ENCODE data around the gene BCAS1.

The BCAS1 gene

DNA sequence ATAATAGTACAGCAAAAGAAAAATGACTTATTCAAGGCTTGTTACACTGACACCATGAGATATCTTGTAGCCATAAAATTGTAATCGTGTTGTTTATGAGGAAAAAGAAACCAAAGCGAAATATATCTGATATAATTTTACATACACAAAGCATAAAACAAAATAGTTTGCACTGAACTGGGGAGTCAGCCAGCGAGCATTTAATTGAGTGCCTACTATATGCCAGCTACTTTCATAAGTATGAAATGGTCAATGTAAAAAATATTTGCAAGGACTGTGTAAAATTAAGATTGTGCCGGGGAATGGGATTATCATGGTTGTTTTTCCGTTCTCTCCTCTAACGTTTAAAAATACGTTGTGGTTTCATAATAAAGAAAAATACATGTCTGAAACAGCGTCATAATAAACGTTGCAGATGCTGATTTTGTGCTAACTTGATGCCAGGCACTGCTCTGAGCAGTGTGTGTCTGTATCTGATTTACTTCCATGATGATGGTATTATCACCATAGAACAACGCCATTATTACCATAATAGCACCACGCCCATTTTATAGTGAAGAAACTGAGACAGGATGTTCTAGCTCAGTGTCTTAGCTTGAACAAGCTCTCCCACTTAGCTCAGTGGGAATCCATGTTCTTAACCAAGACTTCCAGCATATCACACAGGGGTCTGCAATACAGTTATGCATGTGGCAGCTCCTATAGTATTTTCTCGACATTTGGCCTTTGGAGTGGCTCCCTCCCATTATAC is 144.6 kb downstream of the BCAS1 start:
- DNase-seq (ENCODE audit: low read depth), result no peak

GRCh38 chr20:53923566-53924369 is 146.6 kb downstream of the BCAS1 start:
- DNase-seq (ENCODE audit: low read depth), result no peak

- DNase-seq (ENCODE audit: low read depth), result no peak
Observed at GRCh38 chr20:53922901-53923314, 147.5 kb downstream of the BCAS1 start.

GRCh38 chr20:53921443-53921973 is 148.9 kb downstream of the BCAS1 start:
- DNase-seq (ENCODE audit: low read depth), result no peak

- no peak for DNase-seq (ENCODE audit: low read depth)
Observed at GRCh38 chr20:53920647-53921245, 149.6 kb downstream of the BCAS1 start.

GRCh38 chr20:53919886-53920285 is 150.5 kb downstream of the BCAS1 start:
- DNase-seq (ENCODE audit: low read depth), result no peak

DNA sequence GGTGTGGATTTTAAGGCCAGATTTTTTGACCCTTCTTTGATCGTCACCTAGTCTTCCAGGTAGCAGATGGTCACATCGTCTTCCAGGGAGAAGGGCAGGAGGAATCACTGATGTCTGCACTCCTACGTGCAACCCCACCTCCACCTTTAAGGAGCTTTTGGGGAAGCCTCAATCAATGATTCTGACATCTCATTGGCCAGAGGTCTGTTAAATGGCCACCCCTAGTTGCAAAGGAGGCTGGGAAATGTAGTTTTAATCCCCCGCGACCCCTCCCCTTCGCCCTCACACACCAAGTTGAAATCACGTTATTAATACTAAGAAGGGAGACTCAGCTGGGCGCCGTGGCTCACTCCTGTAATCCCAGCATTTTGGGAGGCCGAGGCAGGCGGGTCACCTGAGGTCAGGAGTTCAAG is 151.4 kb downstream of the BCAS1 start:
- no peak for DNase-seq (ENCODE audit: low read depth)

DNA sequence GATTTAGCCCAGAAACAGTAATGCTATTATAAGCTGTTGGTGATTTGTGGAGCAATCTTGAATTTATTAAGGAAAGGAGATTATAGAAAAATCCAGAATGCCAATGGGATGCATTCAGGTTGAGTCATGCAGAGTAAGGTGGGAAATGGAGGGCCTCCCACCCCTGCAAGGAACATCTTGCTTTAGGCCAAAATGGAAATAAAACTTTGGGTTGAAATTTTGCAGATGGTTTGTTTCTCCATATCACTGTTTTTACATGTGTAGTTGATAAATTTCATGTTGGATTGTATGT is 152.4 kb downstream of the BCAS1 start:
- DNase-seq (ENCODE audit: low read depth), result no peak

GRCh38 chr20:53917145-53918019 is 153.0 kb downstream of the BCAS1 start:
- DNase-seq (ENCODE audit: low read depth), result no peak

DNA sequence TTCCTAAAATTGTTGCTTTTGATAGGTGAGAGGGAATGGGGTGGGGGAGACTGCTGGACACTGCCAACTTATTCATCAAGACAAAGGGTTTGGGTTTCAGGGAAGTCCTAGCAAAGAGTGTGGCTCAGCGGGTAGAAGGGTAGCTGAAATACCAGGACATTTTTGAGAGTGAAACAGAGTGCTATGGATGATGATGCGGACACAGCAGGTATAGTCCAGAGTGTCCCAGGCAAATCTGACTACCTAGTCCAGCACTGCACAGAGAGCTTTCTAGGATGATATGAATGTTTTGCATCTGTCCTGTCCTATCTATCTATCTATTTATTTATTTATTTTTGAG is 154.3 kb downstream of the BCAS1 start:
- no peak for DNase-seq (ENCODE audit: low read depth)

DNA sequence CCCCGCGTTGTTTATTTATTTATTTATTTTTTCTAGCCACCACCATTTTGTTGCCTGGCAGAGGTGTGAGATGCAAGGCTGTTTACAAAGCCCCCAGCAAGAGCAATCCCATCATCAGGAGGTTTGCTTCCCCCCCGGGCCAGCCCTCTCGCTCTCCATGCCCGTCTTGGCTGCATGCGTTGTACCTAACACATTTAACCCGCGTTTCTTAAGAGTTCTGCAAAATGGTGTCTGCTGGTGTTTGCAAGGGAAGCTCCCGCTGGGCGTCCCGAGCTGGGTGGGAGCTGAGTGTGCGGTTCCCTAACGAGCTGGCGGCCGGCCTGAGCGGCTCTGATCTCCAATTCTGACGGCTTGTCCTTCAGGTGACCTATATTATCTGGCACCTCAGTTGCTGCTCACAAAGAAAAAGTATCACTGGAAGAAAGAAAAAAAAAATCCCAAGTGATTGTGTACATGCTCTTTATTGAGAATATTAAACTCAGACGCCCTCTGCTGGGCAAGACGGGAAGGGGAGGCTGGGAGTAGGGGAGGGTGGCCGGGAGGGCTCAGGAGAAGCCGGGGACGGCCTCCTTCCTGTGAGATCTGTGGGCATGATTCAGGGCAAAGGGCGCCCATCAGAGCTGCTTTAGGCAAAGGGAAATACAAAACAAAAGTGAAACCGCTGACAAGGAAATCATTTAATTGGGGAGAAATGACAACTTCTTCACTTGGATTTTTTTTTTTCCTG is 154.8 kb downstream of the BCAS1 start:
- peak; percentile 96 for DNase-seq (ENCODE audit: low read depth)

DNA sequence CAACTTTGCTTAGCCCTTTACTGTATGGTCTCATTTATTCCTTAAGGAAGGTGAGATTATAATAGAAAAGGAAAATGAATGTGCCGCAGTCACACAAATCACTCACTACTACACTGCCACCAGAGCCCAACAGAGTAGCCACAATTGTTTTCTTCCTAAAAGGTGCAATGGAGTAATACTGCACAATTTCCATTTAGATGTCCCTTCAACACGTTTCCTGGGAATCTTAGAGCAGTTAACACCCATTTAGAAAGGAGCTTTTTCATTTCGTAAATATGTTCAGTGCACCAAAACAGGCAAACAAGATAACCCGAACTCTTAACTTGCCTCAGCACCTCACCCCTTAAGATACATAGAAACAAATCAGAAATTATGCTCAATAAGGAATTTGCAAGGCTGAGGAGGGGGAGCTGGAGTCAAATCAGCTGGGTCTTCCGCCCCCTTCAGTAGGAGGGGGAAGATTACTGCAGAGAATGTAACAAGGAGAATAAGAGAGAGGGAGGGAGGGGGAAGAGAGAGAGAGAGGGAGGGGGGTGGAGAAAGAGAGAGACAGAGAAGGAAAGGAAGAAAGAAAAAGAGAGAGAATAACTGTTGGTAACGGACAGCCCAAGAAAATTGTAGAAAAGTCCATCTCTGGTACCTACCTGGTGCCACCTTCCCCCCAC is 155.5 kb downstream of the BCAS1 start:
- DNase-seq (ENCODE audit: low read depth), result no peak

DNA sequence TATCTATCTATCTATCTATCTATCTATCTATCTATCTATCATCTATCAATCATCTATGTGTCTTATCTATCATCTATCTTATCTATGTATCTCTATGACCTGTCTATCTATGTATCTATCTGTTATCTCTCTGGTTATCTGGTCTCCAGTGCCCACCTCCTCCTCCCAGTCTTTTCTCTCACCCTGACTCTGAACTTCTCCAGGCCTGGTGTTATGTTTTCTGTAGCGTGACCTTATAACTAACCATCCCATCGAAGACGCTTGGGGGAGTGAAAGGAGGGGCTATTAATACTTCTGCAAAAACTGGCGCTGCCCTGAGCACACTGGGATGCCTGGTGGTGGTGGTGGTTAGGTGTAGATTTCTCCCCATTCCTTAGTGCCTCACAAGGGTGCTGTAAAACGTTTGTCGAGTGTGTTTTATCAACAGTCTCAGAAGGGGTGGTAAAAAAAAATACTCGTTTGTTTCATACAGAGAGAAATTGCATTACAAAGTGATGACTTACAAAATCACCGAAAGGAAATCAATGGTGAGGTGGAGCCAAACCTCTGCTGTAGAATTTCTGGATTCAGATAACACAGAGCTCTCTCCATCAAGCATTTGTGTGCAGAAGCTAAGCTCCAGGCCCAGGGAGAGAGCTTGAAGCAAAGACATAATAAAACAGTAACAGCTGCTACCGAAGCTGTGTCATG is 156.2 kb downstream of the BCAS1 start:
- no peak for DNase-seq (ENCODE audit: low read depth)

GRCh38 chr20:53911301-53911700 is 159.1 kb downstream of the BCAS1 start:
- no peak for DNase-seq (ENCODE audit: low read depth)

GRCh38 chr20:53910351-53911002 is 159.9 kb downstream of the BCAS1 start:
- no peak for DNase-seq (ENCODE audit: low read depth)

- no peak for DNase-seq (ENCODE audit: low read depth)
Observed at GRCh38 chr20:53907968-53908751, 162.2 kb downstream of the BCAS1 start.

GRCh38 chr20:53905820-53906191 is 164.6 kb downstream of the BCAS1 start:
- no peak for DNase-seq (ENCODE audit: low read depth)

- DNase-seq (ENCODE audit: low read depth), result no peak
Observed at GRCh38 chr20:53905019-53905819, 165.2 kb downstream of the BCAS1 start.
